Measurements from ENCODE around the gene SPRYD3. TPM values are rescaled to one million over a fixed set of nuclear protein-coding genes. Genes with fewer than 3 reads are reported as not detected.

The SPRYD3 gene
- total and polyA plus RNA-seq, 10 donors: 10.8 to 44.5 (median 34.4) TPM

GRCh38 chr12:53067074-53067992 lies 11.9 kb downstream of the SPRYD3 start:
- Histone ChIP-seq H3K27ac (peak overlapping the region in 5 of 8 donors; percentile 36 to 94 (median 79)), H3K4me3 (no peak overlapping the region), H3K4me1 (peaks cover 15 to 92% (median 61%) of the 10 kb centered on the region in 6 donors), H3K27me3 (replicated peaks in 1 of 7) (no peaks in the 10 kb centered on the region), H3K9me3 (no peaks in the 10 kb centered on the region), H3K36me3 (peaks cover 0 to 100% (median 46%) of the 10 kb centered on the region in 6 donors)
- 74 to 84% (median 80%) methylated on average over 7 of the region's 7 CpGs for WGBS, 5 donors
- no peak for DNase-seq
- intact Hi-C loops (cut with DNase I; ENCODE audit: low total_unique reads): no loop called here
- TF ChIP-seq POLR2AphosphoS5 (IDR thresholded peaks at IDR 0.05): peak in 1 of 3 donors; percentile 6
- TF ChIP-seq POLR2A (IDR thresholded peaks at IDR 0.05): no peak

DNA sequence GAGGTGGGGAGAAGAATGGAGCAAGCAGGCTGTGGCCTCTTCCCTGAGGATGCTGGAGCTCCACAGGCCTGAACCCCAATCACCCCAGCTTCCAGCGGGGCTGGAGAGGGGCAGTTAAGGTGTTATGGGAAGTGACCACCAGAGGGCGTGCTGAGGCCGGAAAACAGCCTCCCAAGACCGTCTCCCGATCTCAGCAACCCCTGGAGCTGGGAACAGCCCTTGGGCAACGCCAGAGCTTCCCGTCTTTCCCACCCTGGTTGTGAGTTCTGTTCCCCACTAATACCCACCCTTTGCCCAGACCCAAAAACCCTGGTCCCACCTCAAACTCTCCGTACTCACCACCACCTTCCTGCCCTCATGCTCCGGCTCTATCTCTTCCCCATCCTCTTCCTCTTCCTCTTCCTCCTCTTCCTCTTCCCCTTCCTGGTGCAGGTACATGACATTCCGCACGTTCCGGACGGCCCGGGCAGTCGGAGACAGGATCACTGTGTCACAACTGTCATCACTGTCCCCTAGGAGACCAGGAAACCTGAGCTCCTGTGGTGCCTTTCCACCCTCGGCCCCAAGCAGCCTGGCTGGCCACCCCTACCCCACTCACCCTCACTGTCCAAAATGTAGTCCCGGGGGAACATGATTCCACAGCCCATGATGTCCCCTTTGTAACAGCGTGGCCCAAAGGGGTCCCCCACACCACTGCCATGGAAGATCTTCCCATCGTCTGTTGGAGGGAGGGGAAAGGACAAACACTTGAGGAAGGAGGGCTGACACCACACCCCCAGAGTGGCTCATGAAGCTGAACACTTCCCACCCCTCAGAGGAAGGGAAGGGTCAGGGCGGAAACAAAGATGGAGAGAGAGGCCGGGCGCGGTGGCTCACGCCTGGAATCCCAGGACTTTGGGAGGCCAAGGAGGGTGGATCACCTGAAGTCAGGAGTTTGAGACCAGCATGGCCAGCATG lies 12.9 kb downstream of the SPRYD3 start:
- intact Hi-C loops (cut with DNase I; ENCODE audit: low total_unique reads): no loop called here
- H3K36me3 ChIP-seq: peaks cover 0 to 100% (median 50%) of the 10 kb centered on the region in 6 donors
- 40 to 54% (median 43%) methylated on average over 24 of the region's 24 CpGs for WGBS, 5 donors
- peak; percentile 89 for DNase-seq
- TF ChIP-seq POLR2A (IDR thresholded peaks at IDR 0.05) (no peak), POLR2AphosphoS5 (IDR thresholded peaks at IDR 0.05) (peak; percentile 21 to 63 (median 54))
- TF ChIP-seq, protein P1, sequence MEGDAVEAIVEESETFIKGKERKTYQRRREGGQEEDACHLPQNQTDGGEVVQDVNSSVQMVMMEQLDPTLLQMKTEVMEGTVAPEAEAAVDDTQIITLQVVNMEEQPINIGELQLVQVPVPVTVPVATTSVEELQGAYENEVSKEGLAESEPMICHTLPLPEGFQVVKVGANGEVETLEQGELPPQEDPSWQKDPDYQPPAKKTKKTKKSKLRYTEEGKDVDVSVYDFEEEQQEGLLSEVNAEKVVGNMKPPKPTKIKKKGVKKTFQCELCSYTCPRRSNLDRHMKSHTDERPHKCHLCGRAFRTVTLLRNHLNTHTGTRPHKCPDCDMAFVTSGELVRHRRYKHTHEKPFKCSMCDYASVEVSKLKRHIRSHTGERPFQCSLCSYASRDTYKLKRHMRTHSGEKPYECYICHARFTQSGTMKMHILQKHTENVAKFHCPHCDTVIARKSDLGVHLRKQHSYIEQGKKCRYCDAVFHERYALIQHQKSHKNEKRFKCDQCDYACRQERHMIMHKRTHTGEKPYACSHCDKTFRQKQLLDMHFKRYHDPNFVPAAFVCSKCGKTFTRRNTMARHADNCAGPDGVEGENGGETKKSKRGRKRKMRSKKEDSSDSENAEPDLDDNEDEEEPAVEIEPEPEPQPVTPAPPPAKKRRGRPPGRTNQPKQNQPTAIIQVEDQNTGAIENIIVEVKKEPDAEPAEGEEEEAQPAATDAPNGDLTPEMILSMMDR (IDR thresholded peaks at IDR 0.05 in 8 of 11, conservative IDR thresholded peaks at IDR 0.05 in 3 of 11): peak; percentile 77 to 94 (median 89)
- H3K27me3 ChIP-seq (replicated peaks in 1 of 7): no peaks in the 10 kb centered on the region
- peaks cover 10 to 92% (median 55%) of the 10 kb centered on the region in 6 donors for H3K4me1 ChIP-seq
- H3K4me3 ChIP-seq: no peak overlapping the region
- H3K27ac ChIP-seq: peak overlapping the region in 7 of 8 donors; percentile 13 to 94 (median 45)
- H3K9me3 ChIP-seq: no peaks in the 10 kb centered on the region

- H3K4me3 ChIP-seq: no peak overlapping the region
- H3K4me1 ChIP-seq: peaks cover 8 to 92% (median 52%) of the 10 kb centered on the region in 6 donors
- intact Hi-C loops (cut with DNase I; ENCODE audit: low total_unique reads): no loop called here
- DNase-seq: no peak
- peak overlapping the region in 6 of 8 donors; percentile 13 to 94 (median 52) for H3K27ac ChIP-seq
- WGBS, 5 donors: 73 to 89% (median 82%) methylated on average over 7 of the region's 7 CpGs
- no peak for TF ChIP-seq POLR2A (IDR thresholded peaks at IDR 0.05)
- TF ChIP-seq, protein P1 (IDR thresholded peaks at IDR 0.05 in 8 of 11, conservative IDR thresholded peaks at IDR 0.05 in 3 of 11): no peak
- peak in 1 of 3 donors; percentile 60 for TF ChIP-seq POLR2AphosphoS5 (IDR thresholded peaks at IDR 0.05)
- H3K36me3 ChIP-seq: peaks cover 0 to 100% (median 48%) of the 10 kb centered on the region in 6 donors
- no peaks in the 10 kb centered on the region for H3K27me3 ChIP-seq (replicated peaks in 1 of 7)
- no peaks in the 10 kb centered on the region for H3K9me3 ChIP-seq
Measured at GRCh38 chr12:53065470-53065869, 13.7 kb downstream of the SPRYD3 start.
